AG04450 (cell line): Measurements from ENCODE around the gene ITGB3. TPM values are rescaled to one million over a fixed set of nuclear protein-coding genes. Genes with fewer than 3 reads are reported as not detected.

ENCODE experiments used
- CTCF ChIA-PET: fragments of 300-600, 350-600 bp; formaldehyde crosslinking; extraction: SDS; loops from one replicate; lab custom pipeline; 2022; ENCODE audit warnings: antibody characterized with exemption, inconsistent platforms; lab: Charles Lee
- POLR2A ChIA-PET: fragments of 350-600 bp; formaldehyde crosslinking; extraction: SDS; loops from one replicate; lab custom pipeline; 2021; ENCODE audit warnings: antibody characterized with exemption, inconsistent platforms; lab: Yijun Ruan, JAX
- DNase-seq: peaks from one replicate; pipeline ENCODE4 v3.0.0-alpha.2; 2011; ENCODE audit warnings: low read depth, low spot score
- H3K27ac ChIP-seq: one replicate; pipeline ENCODE4 v1.5.1; 2012; ENCODE audit warnings: low read depth, low read length, control low read depth
- H3K27me3 ChIP-seq: one replicate; pipeline ENCODE4 v1.6.0; 2012; ENCODE audit warnings: low read length; ENCODE audit not compliant: control insufficient read depth, insufficient read depth
- H3K4me3 ChIP-seq: 2 replicates; pipeline ENCODE4 v1.5.1; 2011; ENCODE audit warnings: mild to moderate bottlenecking, low read depth, low read length, control low read depth
- H3K9me3 ChIP-seq: 2 replicates; pipeline ENCODE4 v1.5.1; 2012; ENCODE audit warnings: low read length; ENCODE audit not compliant: control insufficient read depth, insufficient read depth
- polyA plus RNA-seq: library from polyadenylated mRNA; depleted of rRNA; stranded (reverse); fragments of >200 nt; gene quantifications from 2 replicates; pipeline ENCODE4 v1.2.3, GENCODE V29; 2011
- TF ChIP-seq, protein P1 (sequence below): IDR thresholded peaks from 2 replicates; pipeline ENCODE4 v1.5.1; 2011; ENCODE audit warnings: low read depth, low read length, control low read depth, inconsistent platforms

ITGB3 gene
- polyA plus RNA-seq, 1 experiment = 26.2 TPM

DNA sequence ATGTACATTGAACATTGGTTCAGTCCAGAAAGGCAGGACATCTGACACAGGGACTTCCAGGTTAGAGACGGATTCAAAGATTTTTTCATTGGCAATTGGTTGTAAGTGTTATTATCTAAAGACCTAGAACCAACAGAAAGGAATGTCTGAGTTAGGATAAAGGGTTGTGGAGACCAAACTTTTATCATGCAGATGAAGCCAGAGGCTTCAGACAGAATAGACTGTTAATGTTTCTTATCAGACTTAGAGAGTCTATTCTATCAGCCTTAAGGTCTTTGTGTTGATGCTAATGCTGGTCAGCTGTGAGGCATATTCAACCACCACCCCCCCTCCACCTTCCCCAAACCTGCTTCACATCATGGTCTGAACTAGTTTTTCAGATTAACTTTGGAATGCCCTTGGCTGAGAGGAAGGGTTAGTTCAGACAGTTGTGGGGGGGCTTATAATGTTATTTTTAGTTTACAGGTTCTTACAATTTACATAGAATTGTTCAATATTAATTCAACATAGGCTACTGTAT is 2.1 kb upstream of the ITGB3 start:
- no peak overlapping the region for H3K27ac ChIP-seq
- H3K9me3 ChIP-seq = no peaks in the 10 kb centered on the region; the same call in 1 of the 2 replicates
- POLR2A ChIA-PET = interaction anchor here (0.5 kb wide), 1 partner anchor 9 kb away, joined by 3 read pairs; no protein-coding TSS in a partner anchor
- no peaks in the 10 kb centered on the region for H3K27me3 ChIP-seq
- no peak for DNase-seq
- TF ChIP-seq, protein P1, sequence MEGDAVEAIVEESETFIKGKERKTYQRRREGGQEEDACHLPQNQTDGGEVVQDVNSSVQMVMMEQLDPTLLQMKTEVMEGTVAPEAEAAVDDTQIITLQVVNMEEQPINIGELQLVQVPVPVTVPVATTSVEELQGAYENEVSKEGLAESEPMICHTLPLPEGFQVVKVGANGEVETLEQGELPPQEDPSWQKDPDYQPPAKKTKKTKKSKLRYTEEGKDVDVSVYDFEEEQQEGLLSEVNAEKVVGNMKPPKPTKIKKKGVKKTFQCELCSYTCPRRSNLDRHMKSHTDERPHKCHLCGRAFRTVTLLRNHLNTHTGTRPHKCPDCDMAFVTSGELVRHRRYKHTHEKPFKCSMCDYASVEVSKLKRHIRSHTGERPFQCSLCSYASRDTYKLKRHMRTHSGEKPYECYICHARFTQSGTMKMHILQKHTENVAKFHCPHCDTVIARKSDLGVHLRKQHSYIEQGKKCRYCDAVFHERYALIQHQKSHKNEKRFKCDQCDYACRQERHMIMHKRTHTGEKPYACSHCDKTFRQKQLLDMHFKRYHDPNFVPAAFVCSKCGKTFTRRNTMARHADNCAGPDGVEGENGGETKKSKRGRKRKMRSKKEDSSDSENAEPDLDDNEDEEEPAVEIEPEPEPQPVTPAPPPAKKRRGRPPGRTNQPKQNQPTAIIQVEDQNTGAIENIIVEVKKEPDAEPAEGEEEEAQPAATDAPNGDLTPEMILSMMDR = no peak
- CTCF ChIA-PET = interaction anchor here (0.7 kb wide), 1 partner anchor 65 kb away, joined by 3 read pairs; no protein-coding TSS in a partner anchor
- H3K4me3 ChIP-seq = no peak overlapping the region

DNA sequence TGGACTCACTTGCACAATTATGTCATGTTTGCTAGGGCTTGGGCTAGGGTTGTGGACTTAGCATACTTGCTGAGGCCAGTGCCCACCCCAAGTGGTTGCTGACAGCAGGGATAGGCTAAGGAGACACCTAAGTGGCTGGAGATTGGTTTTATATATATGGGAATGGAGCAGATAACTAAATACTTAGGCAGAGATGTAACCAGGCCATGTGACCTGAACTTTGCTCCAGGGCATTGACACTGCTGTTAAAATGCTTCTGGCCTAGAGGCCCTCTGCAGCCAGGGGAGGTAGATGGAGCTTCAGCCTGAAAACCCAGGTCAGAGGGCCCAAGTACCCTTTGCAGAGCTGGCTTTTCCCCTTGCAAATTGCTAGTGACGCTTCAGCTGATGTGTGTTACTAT is 1.4 kb upstream of the ITGB3 start:
- H3K27me3 ChIP-seq = no peaks in the 10 kb centered on the region
- no peak overlapping the region for H3K4me3 ChIP-seq
- ChIA-PET POLR2A (interaction anchor here (0.5 kb wide), 1 partner anchor 10 kb away, joined by 3 read pairs; no protein-coding TSS in a partner anchor), CTCF (interaction anchor here (0.7 to 1.0 kb wide), 2 partner anchors 10 to 64 kb away, joined by 3 read pairs; no protein-coding TSS in a partner anchor)
- DNase-seq = no peak
- TF ChIP-seq, protein P1 = no peak
- H3K9me3 ChIP-seq = no peaks in the 10 kb centered on the region; the same call in 1 of the 2 replicates
- no peak overlapping the region for H3K27ac ChIP-seq

DNA sequence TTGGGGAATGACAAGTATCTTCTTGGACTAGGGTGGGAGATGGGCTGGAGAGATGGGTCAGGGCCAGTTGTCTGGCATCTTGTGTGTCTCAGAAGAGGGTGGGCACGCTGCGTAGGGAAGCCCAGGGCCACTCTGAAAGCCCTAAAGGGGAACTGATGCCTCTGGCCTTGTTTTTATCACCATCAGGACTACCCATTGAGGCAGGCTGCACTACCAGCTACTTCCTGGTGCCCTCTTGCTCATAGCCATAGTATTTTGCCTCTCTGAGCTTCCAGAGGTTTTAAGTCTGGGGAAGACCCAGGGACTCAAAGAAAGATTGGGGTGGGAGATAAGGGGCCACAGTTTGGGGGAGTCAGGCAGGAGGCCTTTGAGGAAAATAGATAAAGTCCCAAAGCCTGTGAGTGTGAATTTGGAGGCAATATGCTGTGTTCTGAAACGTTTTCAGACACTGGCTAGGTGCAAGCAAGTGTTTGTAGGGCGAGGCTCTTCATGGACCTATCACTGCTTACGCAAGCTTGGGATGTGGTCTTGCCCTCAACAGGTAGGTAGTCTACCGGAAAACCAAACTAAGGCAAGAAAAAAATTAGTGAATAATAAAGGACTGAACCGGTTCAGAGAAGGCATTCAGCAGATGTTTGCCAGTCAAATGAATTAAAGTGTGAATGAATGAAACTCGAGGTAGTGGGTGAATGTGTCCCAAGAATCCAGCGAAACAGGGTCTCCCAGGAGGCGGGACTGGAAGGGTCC is 688 bp upstream of the ITGB3 start:
- no peak for DNase-seq
- no peaks in the 10 kb centered on the region; the same call in 1 of the 2 replicates for H3K9me3 ChIP-seq
- CTCF ChIA-PET = interaction anchor here (1.0 kb wide), 1 partner anchor 11 kb away, joined by 3 read pairs; no protein-coding TSS in a partner anchor

DNA sequence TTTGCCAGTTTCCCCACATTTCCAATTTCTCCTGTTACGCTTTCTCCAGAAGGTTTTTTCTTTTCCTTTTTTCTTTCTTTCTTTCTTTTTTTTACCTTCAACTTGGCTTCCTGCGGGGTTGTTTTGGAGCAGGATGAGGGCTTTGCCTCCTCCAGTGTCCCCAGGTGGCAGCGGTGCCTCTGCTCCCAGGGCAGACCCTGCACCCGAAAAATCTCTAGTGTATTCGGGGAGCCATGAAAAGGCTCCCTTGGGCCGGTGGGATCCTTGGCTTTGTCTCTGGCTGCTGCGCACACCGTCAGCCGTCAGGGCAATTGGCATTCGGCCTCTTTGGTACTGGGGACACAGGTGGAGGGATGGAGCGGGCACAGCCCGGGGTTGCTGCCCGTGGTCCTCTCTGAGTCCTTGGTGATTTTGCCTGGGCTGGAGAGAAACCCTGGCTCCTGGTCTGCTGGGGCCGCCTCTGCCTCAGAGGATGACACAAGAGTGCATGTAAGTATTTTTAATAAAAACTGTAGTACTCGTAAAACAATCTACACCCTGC is 846 bp downstream of the ITGB3 start:
- POLR2A ChIA-PET = interaction anchor here (0.8 to 1.6 kb wide), 3 partner anchors 21 to 61 kb away, joined by 3 to 5 read pairs (median 4); no protein-coding TSS in a partner anchor
- no peak overlapping the region for H3K27ac ChIP-seq
- CTCF ChIA-PET = no interaction called here
- peak overlapping the region; percentile 78 for H3K4me3 ChIP-seq
- TF ChIP-seq, protein P1 = no peak
- H3K27me3 ChIP-seq = no peaks in the 10 kb centered on the region
- no peaks in the 10 kb centered on the region; the same call in 1 of the 2 replicates for H3K9me3 ChIP-seq
- DNase-seq = no peak

More for the DNA sequence above, 688 bp upstream of the ITGB3 start:
- no peaks in the 10 kb centered on the region for H3K27me3 ChIP-seq
- POLR2A ChIA-PET = interaction anchor here (1.6 kb wide), 1 partner anchor 62 kb away, joined by 5 read pairs; no protein-coding TSS in a partner anchor
- TF ChIP-seq, protein P1 = no peak
- peak overlapping the region; percentile 78 for H3K4me3 ChIP-seq
- H3K27ac ChIP-seq = no peak overlapping the region
